ENCODE measurements around the gene CIITA. TPM values are rescaled to one million over a fixed set of nuclear protein-coding genes. Genes with fewer than 3 reads are reported as not detected.

The CIITA gene
- total and polyA plus RNA-seq, 9 of the 15 experiments (the other 6 are each of a cell fraction or from before 2014, with no cell fraction given), result 0.01 to 0.20 (median 0.11) TPM; not detected in 4

DNA sequence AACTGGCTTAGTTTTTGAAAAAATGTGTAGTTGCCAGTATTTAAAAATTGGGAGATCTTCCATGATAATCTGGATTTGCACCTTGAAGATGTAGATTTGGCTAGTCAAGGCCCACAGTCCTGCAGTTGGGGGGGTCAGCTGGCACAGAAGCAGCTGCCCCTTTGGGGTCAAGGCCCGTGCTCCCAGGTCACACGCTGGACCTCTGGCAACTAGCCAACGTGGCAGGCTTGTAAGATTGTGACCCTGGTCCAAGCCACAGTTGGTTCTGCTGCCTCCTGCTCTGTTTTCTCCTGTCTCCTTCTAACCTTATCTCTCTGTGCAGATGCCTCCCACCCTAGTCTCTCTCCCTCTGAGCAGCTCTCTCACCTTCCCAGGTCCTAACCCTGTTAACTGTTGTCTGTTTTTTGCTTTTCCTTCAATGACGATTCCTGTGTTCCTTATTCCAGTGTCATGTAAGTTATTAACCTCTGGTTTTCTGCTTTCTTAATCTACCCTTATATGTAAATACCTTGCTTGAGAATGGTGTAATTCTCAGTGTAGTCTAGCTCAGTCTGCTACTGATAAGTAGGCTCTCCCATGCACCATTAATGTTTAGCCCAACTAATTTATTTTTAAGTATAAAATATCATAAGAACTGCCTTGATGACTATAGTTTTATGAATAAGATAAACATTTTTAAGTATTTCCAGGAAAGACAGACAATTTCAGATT, 95.3 kb downstream of the CIITA start (continued):
- TF ChIP-seq FOXA3 (CRISPR knock-in tag; conservative IDR thresholded peaks at IDR 0.05 in 1 of 2, IDR thresholded peaks at IDR 0.05 in 1 of 2), result 0 out of 4 replicates have a peak, but pooled peaks of 1 of the 2 experiments have one; percentile 5
- TF ChIP-seq, protein P1, sequence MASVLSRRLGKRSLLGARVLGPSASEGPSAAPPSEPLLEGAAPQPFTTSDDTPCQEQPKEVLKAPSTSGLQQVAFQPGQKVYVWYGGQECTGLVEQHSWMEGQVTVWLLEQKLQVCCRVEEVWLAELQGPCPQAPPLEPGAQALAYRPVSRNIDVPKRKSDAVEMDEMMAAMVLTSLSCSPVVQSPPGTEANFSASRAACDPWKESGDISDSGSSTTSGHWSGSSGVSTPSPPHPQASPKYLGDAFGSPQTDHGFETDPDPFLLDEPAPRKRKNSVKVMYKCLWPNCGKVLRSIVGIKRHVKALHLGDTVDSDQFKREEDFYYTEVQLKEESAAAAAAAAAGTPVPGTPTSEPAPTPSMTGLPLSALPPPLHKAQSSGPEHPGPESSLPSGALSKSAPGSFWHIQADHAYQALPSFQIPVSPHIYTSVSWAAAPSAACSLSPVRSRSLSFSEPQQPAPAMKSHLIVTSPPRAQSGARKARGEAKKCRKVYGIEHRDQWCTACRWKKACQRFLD (CRISPR knock-in tag; IDR thresholded peaks at IDR 0.05), result peak; percentile 88; the same call in 1 of the 2 replicates
- TF ChIP-seq, protein P2, sequence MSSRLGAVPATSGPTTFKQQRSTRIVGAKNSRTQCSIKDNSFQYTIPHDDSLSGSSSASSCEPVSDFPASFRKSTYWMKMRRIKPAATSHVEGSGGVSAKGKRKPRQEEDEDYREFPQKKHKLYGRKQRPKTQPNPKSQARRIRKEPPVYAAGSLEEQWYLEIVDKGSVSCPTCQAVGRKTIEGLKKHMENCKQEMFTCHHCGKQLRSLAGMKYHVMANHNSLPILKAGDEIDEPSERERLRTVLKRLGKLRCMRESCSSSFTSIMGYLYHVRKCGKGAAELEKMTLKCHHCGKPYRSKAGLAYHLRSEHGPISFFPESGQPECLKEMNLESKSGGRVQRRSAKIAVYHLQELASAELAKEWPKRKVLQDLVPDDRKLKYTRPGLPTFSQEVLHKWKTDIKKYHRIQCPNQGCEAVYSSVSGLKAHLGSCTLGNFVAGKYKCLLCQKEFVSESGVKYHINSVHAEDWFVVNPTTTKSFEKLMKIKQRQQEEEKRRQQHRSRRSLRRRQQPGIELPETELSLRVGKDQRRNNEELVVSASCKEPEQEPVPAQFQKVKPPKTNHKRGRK (tag; IDR thresholded peaks at IDR 0.05), result peak; percentile 59
- TF ChIP-seq HIVEP1 (CRISPR knock-in tag; IDR thresholded peaks at IDR 0.05), result peak; percentile 29; the same call in 1 of the 2 replicates
- peak; percentile 66; the same call in 1 of the 2 replicates for TF ChIP-seq TARDBP (IDR thresholded peaks at IDR 0.05)
- TF ChIP-seq NFRKB (IDR thresholded peaks at IDR 0.05; ENCODE audit: low read depth), result peak; percentile 29; the same call in 1 of the 2 replicates
- TF ChIP-seq, protein P3, sequence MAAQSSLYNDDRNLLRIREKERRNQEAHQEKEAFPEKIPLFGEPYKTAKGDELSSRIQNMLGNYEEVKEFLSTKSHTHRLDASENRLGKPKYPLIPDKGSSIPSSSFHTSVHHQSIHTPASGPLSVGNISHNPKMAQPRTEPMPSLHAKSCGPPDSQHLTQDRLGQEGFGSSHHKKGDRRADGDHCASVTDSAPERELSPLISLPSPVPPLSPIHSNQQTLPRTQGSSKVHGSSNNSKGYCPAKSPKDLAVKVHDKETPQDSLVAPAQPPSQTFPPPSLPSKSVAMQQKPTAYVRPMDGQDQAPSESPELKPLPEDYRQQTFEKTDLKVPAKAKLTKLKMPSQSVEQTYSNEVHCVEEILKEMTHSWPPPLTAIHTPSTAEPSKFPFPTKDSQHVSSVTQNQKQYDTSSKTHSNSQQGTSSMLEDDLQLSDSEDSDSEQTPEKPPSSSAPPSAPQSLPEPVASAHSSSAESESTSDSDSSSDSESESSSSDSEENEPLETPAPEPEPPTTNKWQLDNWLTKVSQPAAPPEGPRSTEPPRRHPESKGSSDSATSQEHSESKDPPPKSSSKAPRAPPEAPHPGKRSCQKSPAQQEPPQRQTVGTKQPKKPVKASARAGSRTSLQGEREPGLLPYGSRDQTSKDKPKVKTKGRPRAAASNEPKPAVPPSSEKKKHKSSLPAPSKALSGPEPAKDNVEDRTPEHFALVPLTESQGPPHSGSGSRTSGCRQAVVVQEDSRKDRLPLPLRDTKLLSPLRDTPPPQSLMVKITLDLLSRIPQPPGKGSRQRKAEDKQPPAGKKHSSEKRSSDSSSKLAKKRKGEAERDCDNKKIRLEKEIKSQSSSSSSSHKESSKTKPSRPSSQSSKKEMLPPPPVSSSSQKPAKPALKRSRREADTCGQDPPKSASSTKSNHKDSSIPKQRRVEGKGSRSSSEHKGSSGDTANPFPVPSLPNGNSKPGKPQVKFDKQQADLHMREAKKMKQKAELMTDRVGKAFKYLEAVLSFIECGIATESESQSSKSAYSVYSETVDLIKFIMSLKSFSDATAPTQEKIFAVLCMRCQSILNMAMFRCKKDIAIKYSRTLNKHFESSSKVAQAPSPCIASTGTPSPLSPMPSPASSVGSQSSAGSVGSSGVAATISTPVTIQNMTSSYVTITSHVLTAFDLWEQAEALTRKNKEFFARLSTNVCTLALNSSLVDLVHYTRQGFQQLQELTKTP (IDR thresholded peaks at IDR 0.05; ENCODE audit: low read depth in 1 of 2, partially characterized antibody in 2 of 2), result peak; percentile 18 to 86
- TF ChIP-seq, protein P4, sequence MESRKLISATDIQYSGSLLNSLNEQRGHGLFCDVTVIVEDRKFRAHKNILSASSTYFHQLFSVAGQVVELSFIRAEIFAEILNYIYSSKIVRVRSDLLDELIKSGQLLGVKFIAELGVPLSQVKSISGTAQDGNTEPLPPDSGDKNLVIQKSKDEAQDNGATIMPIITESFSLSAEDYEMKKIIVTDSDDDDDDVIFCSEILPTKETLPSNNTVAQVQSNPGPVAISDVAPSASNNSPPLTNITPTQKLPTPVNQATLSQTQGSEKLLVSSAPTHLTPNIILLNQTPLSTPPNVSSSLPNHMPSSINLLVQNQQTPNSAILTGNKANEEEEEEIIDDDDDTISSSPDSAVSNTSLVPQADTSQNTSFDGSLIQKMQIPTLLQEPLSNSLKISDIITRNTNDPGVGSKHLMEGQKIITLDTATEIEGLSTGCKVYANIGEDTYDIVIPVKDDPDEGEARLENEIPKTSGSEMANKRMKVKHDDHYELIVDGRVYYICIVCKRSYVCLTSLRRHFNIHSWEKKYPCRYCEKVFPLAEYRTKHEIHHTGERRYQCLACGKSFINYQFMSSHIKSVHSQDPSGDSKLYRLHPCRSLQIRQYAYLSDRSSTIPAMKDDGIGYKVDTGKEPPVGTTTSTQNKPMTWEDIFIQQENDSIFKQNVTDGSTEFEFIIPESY (CRISPR knock-in tag; IDR thresholded peaks at IDR 0.05), result peak; percentile 34; the same call in 1 of the 2 replicates
- TF ChIP-seq, protein P5, sequence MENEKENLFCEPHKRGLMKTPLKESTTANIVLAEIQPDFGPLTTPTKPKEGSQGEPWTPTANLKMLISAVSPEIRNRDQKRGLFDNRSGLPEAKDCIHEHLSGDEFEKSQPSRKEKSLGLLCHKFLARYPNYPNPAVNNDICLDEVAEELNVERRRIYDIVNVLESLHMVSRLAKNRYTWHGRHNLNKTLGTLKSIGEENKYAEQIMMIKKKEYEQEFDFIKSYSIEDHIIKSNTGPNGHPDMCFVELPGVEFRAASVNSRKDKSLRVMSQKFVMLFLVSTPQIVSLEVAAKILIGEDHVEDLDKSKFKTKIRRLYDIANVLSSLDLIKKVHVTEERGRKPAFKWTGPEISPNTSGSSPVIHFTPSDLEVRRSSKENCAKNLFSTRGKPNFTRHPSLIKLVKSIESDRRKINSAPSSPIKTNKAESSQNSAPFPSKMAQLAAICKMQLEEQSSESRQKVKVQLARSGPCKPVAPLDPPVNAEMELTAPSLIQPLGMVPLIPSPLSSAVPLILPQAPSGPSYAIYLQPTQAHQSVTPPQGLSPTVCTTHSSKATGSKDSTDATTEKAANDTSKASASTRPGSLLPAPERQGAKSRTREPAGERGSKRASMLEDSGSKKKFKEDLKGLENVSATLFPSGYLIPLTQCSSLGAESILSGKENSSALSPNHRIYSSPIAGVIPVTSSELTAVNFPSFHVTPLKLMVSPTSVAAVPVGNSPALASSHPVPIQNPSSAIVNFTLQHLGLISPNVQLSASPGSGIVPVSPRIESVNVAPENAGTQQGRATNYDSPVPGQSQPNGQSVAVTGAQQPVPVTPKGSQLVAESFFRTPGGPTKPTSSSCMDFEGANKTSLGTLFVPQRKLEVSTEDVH (IDR thresholded peaks at IDR 0.05; ENCODE audit: low read depth, partially characterized antibody), result peak; percentile 47
- TF ChIP-seq PCBP1 (IDR thresholded peaks at IDR 0.05; ENCODE audit: low read depth, low read length, poor library complexity, severe bottlenecking), result no peak
- no peak for TF ChIP-seq ZFPM2 (CRISPR knock-in tag; IDR thresholded peaks at IDR 0.05)
- peak; percentile 73; the same call in 1 of the 2 replicates for TF ChIP-seq ZNF274 (IDR thresholded peaks at IDR 0.05; ENCODE audit: borderline replicate concordance, low read depth, low read length)
- TF ChIP-seq CREM (IDR thresholded peaks at IDR 0.05; ENCODE audit: low read depth), result peak; percentile 74
